Upper lobe of left lung (tissue), 6 donors: ENCODE results near the gene HIF1AN. TPM values are rescaled to one million over a fixed set of nuclear protein-coding genes. Genes with fewer than 3 reads are reported as not detected.

ENCODE experiments used
- ATAC-seq, 2 donors: fragments of 200-7000 bp; cut with Tn5 transposase; one replicate each; pipeline ENCODE4 v1.9.1; 2022; ENCODE audit warnings: mild to moderate bottlenecking in 2 of 2, moderate library complexity in 2 of 2; ENCODE audit not compliant: low FRiP score in 2 of 2
- DNase-seq, 2 donors: peaks; one replicate each; pipeline ENCODE4 v3.0.0-alpha.2; 2019 to 2020
- H3K27ac ChIP-seq, 4 donors: fragments of 200-600 bp; sonication (generic); one replicate each; pipeline ENCODE4 v1.5.1; 2016 to 2019
- H3K27me3 ChIP-seq, 4 donors: fragments of 200-600 bp; sonication (generic); one replicate each; pipeline ENCODE4 v1.5.1; 2017 to 2019
- H3K36me3 ChIP-seq, 4 donors: fragments of 200-600 bp; sonication (generic); one replicate each; pipeline ENCODE4 v1.5.1; 2016 to 2019
- H3K4me1 ChIP-seq, 4 donors: fragments of 200-600 bp; sonication (generic); one replicate each; pipeline ENCODE4 v1.5.1; 2018 to 2019
- H3K4me3 ChIP-seq, 4 donors: fragments of 200-600 bp; sonication (generic); one replicate each; pipeline ENCODE4 v1.5.1; 2017 to 2019; ENCODE audit warnings: mild to moderate bottlenecking in 2 of 4, moderate library complexity in 1 of 4
- H3K9me3 ChIP-seq, 4 donors: fragments of 200-600 bp; sonication (generic); one replicate each; pipeline ENCODE4 v1.5.1; 2018 to 2019
- CTCF ChIP-seq, 6 experiments: fragments of 450-650 bp in 4 of 6; fragments of 200-600 bp in 2 of 6; sonication (generic) in 2 of 6; IDR thresholded peaks; one replicate each; pipeline ENCODE4 v1.5.1; 2016 to 2019; ENCODE audit warnings: antibody characterized with exemption in 6 of 6
- EP300 ChIP-seq, 4 donors: sonication (generic); formaldehyde crosslinking; IDR thresholded peaks; one replicate each; pipeline ENCODE4 v1.5.1; 2017; ENCODE audit warnings: antibody characterized with exemption in 4 of 4, control low read depth in 2 of 4
- POLR2A ChIP-seq, 4 donors: fragments of 450-650 bp; IDR thresholded peaks; one replicate each; pipeline ENCODE4 v1.5.1; 2016 to 2017; ENCODE audit warnings: antibody characterized with exemption in 4 of 4, mild to moderate bottlenecking in 2 of 4
- POLR2AphosphoS5 ChIP-seq, 2 donors: sonication (generic); formaldehyde crosslinking; IDR thresholded peaks; one replicate each; pipeline ENCODE4 v1.5.1; 2017; ENCODE audit warnings: antibody characterized with exemption in 2 of 2
- WGBS, 2 donors: methylation state at CpG; one replicate each; pipeline ENCODE4 v1.1.5; 2017 to 2018; 5-methylcytosine and 5-hydroxymethylcytosine counted together
- total RNA-seq, 6 donors: library from RNA; depleted of rRNA in 4 of 6; stranded (reverse); fragments of >200 nt in 4 of 6; gene quantifications; one replicate each; pipeline versions ENCODE4 v1.1.0 to v1.2.1, GENCODE V29; 2016 to 2021
- donor health status: DM: no; HTN: no; CAD: no; lungs with moderate emphysema.
- donor health status: DM: no; HTN: yes; CAD: no; lungs with severe emphysema.

The HIF1AN gene
- total RNA-seq, 6 donors from 2014 or later: 7.2 to 34.6 (median 18.4) TPM

GRCh38 chr10:100551196-100551595 is 15.5 kb downstream of the HIF1AN start:
- Histone ChIP-seq H3K27ac (no peak overlapping the region), H3K9me3 (no peaks in the 10 kb centered on the region), H3K4me1 (no peaks in the 10 kb centered on the region), H3K27me3 (no peaks in the 10 kb centered on the region), H3K4me3 (no peak overlapping the region), H3K36me3 (peaks cover 20 to 56% (median 48%) of the 10 kb centered on the region in 4 donors)
- ATAC-seq: no peak
- no peak for DNase-seq
- 61 to 66% methylated on average over 4 of the region's 4 CpGs for WGBS, 2 donors
- TF ChIP-seq EP300 (IDR thresholded peaks at IDR 0.05) (no peak), CTCF (IDR thresholded peaks at IDR 0.05) (no peak), POLR2AphosphoS5 (IDR thresholded peaks at IDR 0.05) (no peak), POLR2A (IDR thresholded peaks at IDR 0.05) (no peak)

GRCh38 chr10:100551738-100552137 is 16.0 kb downstream of the HIF1AN start:
- TF ChIP-seq EP300 (IDR thresholded peaks at IDR 0.05): no peak
- no peak for TF ChIP-seq CTCF (IDR thresholded peaks at IDR 0.05)
- no peak for TF ChIP-seq POLR2AphosphoS5 (IDR thresholded peaks at IDR 0.05)
- TF ChIP-seq POLR2A (IDR thresholded peaks at IDR 0.05): no peak
- Histone ChIP-seq H3K9me3 (no peaks in the 10 kb centered on the region), H3K27me3 (no peaks in the 10 kb centered on the region), H3K4me3 (no peak overlapping the region), H3K36me3 (peaks cover 15 to 54% (median 44%) of the 10 kb centered on the region in 4 donors), H3K27ac (no peak overlapping the region), H3K4me1 (no peaks in the 10 kb centered on the region)
- DNase-seq: no peak
- ATAC-seq: no peak
- WGBS, 2 donors: 60 to 86% methylated on average over 5 of the region's 5 CpGs

- Histone ChIP-seq H3K27me3 (no peaks in the 10 kb centered on the region), H3K9me3 (no peaks in the 10 kb centered on the region), H3K4me1 (no peaks in the 10 kb centered on the region), H3K4me3 (no peak overlapping the region), H3K36me3 (peaks cover 0 to 32% (median 22%) of the 10 kb centered on the region in 4 donors), H3K27ac (no peak overlapping the region)
- ATAC-seq (no peak), DNase-seq (no peak)
- WGBS, 2 donors: 92% methylated on average over 3 of the region's 3 CpGs
- TF ChIP-seq CTCF (IDR thresholded peaks at IDR 0.05): no peak
- no peak for TF ChIP-seq POLR2A (IDR thresholded peaks at IDR 0.05)
- no peak for TF ChIP-seq EP300 (IDR thresholded peaks at IDR 0.05)
- no peak for TF ChIP-seq POLR2AphosphoS5 (IDR thresholded peaks at IDR 0.05)
Observed at GRCh38 chr10:100553929-100554328, 18.2 kb downstream of the HIF1AN start.

- Histone ChIP-seq H3K36me3 (peaks cover 0 to 22% (median 12%) of the 10 kb centered on the region in 4 donors), H3K4me1 (no peaks in the 10 kb centered on the region), H3K9me3 (no peaks in the 10 kb centered on the region), H3K27ac (no peak overlapping the region), H3K4me3 (no peak overlapping the region), H3K27me3 (no peaks in the 10 kb centered on the region)
- ATAC-seq (no peak), DNase-seq (no peak)
- WGBS, 2 donors: 80 to 85% methylated on average over 2 of the region's 2 CpGs
- TF ChIP-seq POLR2A (IDR thresholded peaks at IDR 0.05): no peak
- no peak for TF ChIP-seq POLR2AphosphoS5 (IDR thresholded peaks at IDR 0.05)
- TF ChIP-seq CTCF (IDR thresholded peaks at IDR 0.05): no peak
- TF ChIP-seq EP300 (IDR thresholded peaks at IDR 0.05): no peak
Observed at GRCh38 chr10:100554902-100555301, 19.2 kb downstream of the HIF1AN start.

GRCh38 chr10:100560248-100560647 is 24.5 kb downstream of the HIF1AN start:
- 88 to 100% methylated on average over 1 of the region's 1 CpG for WGBS, 2 donors
- no peak for ATAC-seq

More at GRCh38 chr10:100560248-100560647, 24.5 kb downstream of the HIF1AN start:
- Histone ChIP-seq H3K36me3 (peaks cover 0 to 7% (median 4%) of the 10 kb centered on the region in 4 donors), H3K27ac (no peak overlapping the region), H3K27me3 (peaks cover 0 to 25% (median 9%) of the 10 kb centered on the region in 4 donors), H3K4me3 (no peak overlapping the region), H3K4me1 (peaks cover 13 to 16% (median 14%) of the 10 kb centered on the region in 4 donors), H3K9me3 (no peaks in the 10 kb centered on the region)
- TF ChIP-seq POLR2A (IDR thresholded peaks at IDR 0.05) (no peak), POLR2AphosphoS5 (IDR thresholded peaks at IDR 0.05) (no peak), CTCF (IDR thresholded peaks at IDR 0.05) (no peak), EP300 (IDR thresholded peaks at IDR 0.05) (no peak)
- no peak for DNase-seq
